GM10248 (cell line): ENCODE measurements around the gene BTBD19.

Experiments used
- CTCF ChIA-PET: fragments of 300-600 bp; sonication (Branson Sonifier 250); formaldehyde crosslinking; extraction: SDS; loops from one replicate; lab custom pipeline; 2021; ENCODE audit warnings: antibody characterized with exemption; lab: Yijun Ruan, JAX
- POLR2A ChIA-PET: fragments of 350-650 bp; sonication (Branson Sonifier 250); formaldehyde crosslinking; extraction: SDS; loops from one replicate; lab custom pipeline; 2020; ENCODE audit warnings: antibody characterized with exemption; lab: Yijun Ruan, JAX
- DNase-seq: peaks from one replicate; pipeline ENCODE4 v3.0.0; 2012; ENCODE audit errors: extremely low spot score
- TF ChIP-seq, protein P1 (sequence below): IDR thresholded peaks from 2 replicates; pipeline ENCODE4 v1.5.1; 2012; ENCODE audit warnings: mild to moderate bottlenecking, low read depth; ENCODE audit errors: extremely low read depth, missing control alignments, control extremely low read depth

BTBD19 gene

GRCh38 chr1:44780583-44781121, 27.7 kb upstream of the BTBD19 start:
- DNase-seq: no peak
- CTCF ChIA-PET: interaction anchor here (1.1 to 2.8 kb wide), 7 partner anchors 10 to 52 kb away, joined by 3 to 8 read pairs (median 4); partner anchors contain the start of genes PLK3 and RNU5D-1
- POLR2A ChIA-PET: interaction anchor here (0.8 to 1.8 kb wide), 5 partner anchors 9 to 39 kb away, joined by 3 to 10 read pairs (median 4); partner anchors contain the start of gene PLK3
- TF ChIP-seq, protein P1, sequence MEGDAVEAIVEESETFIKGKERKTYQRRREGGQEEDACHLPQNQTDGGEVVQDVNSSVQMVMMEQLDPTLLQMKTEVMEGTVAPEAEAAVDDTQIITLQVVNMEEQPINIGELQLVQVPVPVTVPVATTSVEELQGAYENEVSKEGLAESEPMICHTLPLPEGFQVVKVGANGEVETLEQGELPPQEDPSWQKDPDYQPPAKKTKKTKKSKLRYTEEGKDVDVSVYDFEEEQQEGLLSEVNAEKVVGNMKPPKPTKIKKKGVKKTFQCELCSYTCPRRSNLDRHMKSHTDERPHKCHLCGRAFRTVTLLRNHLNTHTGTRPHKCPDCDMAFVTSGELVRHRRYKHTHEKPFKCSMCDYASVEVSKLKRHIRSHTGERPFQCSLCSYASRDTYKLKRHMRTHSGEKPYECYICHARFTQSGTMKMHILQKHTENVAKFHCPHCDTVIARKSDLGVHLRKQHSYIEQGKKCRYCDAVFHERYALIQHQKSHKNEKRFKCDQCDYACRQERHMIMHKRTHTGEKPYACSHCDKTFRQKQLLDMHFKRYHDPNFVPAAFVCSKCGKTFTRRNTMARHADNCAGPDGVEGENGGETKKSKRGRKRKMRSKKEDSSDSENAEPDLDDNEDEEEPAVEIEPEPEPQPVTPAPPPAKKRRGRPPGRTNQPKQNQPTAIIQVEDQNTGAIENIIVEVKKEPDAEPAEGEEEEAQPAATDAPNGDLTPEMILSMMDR: no peak

GRCh38 chr1:44783697-44784093, 24.6 kb upstream of the BTBD19 start:
- CTCF ChIA-PET: interaction anchor here (0.8 to 3.6 kb wide), 8 partner anchors 8 to 53 kb away, joined by 3 to 18 read pairs (median 4); partner anchors contain the start of genes PLK3, RNU5D-1 and RPS8
- no peak for DNase-seq
- TF ChIP-seq, protein P1: no peak
- POLR2A ChIA-PET: interaction anchor here (1.2 kb wide), 3 partner anchors 8 to 36 kb away, joined by 3 to 10 read pairs (median 3); partner anchors contain the start of gene RPS8

GRCh38 chr1:44784094-44785028, 24.0 kb upstream of the BTBD19 start:
- CTCF ChIA-PET: interaction anchor here (0.6 to 8.0 kb wide), 13 partner anchors 9 to 227 kb away, joined by 3 to 98 read pairs (median 3); partner anchors contain the start of genes BTBD19, DYNLT4, HECTD3 and PLK3
- TF ChIP-seq, protein P1: no peak
- POLR2A ChIA-PET: interaction anchor here (0.9 to 1.9 kb wide), 5 partner anchors 9 to 35 kb away, joined by 3 to 10 read pairs (median 4); partner anchors contain the start of genes PLK3 and RPS8
- peak; percentile 61 for DNase-seq

- no peak for DNase-seq
- CTCF ChIA-PET: interaction anchor here (0.6 to 8.0 kb wide), 9 partner anchors 9 to 226 kb away, joined by 3 to 98 read pairs (median 6); partner anchors contain the start of genes BTBD19, DYNLT4, HECTD3 and PLK3
- POLR2A ChIA-PET: interaction anchor here (0.6 to 1.9 kb wide), 3 partner anchors 15 to 721 kb away, joined by 3 to 8 read pairs (median 4); partner anchors contain the start of gene PLK3
- TF ChIP-seq, protein P1: no peak
Measured at GRCh38 chr1:44785029-44785380, 23.3 kb upstream of the BTBD19 start.

- CTCF ChIA-PET: interaction anchor here (0.8 to 8.0 kb wide), 9 partner anchors 8 to 515 kb away, joined by 3 to 98 read pairs (median 6); partner anchors contain the start of genes BTBD19, DYNLT4, HECTD3 and PLK3
- DNase-seq: no peak
- POLR2A ChIA-PET: interaction anchor here (0.6 to 1.9 kb wide), 3 partner anchors 10 to 720 kb away, joined by 3 to 8 read pairs (median 4); partner anchors contain the start of gene PLK3
- TF ChIP-seq, protein P1: no peak
Measured at GRCh38 chr1:44785501-44786137, 22.7 kb upstream of the BTBD19 start.
